WERI-Rb-1 (cell line): ENCODE results near the gene VAPA.

Experiments used
- DNase-seq: peaks from one replicate; pipeline ENCODE4 v3.0.0-alpha.2; 2020
- H3K27ac ChIP-seq: fragments of 250-450 bp; sonication (Bioruptor Pico); 2 replicates; pipeline ENCODE4 v1.5.1; 2020; ENCODE audit warnings: mild to moderate bottlenecking, moderate library complexity
- H3K27me3 ChIP-seq: fragments of 250-450 bp; sonication (Bioruptor Pico); 2 replicates; pipeline ENCODE4 v1.5.1; 2021; ENCODE audit warnings: mild to moderate bottlenecking, low read depth, moderate library complexity; ENCODE audit not compliant: insufficient read depth, severe bottlenecking
- H3K36me3 ChIP-seq: fragments of 250-450 bp; sonication (Bioruptor Pico); 2 replicates; pipeline ENCODE4 v1.5.1; 2020; ENCODE audit warnings: mild to moderate bottlenecking, moderate library complexity
- H3K4me3 ChIP-seq: 2 replicates; pipeline ENCODE4 v1.5.1; 2011; ENCODE audit warnings: low read depth, mild to moderate bottlenecking, control low read depth, low read length
- H3K9me3 ChIP-seq: fragments of 250-450 bp; sonication (Bioruptor Pico); 2 replicates; pipeline ENCODE4 v1.5.1; 2021; ENCODE audit warnings: mild to moderate bottlenecking, moderate library complexity; ENCODE audit not compliant: severe bottlenecking
- TF ChIP-seq, protein P1 (sequence below): IDR thresholded peaks from 2 replicates; pipeline ENCODE4 v1.5.1; 2011; ENCODE audit warnings: low read depth, mild to moderate bottlenecking, control low read depth, inconsistent platforms, low read length

Gene VAPA

DNA sequence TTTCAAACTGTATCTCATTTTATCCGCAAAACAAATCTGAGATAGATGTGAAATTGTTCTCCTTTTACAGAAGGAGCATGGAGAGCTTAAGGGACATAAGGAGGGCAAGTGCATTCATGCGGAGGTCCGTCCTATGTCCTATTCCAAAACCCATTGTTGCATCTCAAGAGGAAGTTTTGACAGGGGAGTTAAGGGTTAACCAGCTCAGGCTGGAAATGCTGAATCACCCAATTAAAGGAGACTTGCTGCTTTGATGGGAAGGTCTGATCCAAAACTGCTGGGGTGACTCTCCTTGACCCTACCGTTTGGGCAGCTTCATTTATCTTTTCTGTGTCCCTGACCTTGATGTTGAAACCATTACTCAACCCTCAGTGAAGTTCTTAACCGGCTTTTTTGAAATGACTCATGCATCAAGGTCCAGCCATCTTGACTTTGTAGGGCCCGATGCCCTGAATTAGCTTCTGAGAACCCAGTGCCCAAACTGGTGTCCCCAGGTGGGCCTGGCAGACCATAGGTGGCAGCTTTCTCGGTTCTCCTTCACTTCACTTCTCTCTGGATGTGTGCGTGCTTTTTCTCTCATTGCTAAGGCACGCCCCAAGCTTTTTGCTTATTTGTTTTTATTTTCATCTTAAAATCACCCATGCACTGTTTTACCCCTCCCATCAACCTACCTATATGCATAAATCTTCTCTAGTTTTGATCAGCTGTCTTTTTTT, 43.9 kb upstream of the VAPA start:
- Histone ChIP-seq H3K27me3 (no peaks in the 10 kb centered on the region), H3K27ac (no peak overlapping the region), H3K36me3 (no peaks in the 10 kb centered on the region), H3K9me3 (no peaks in the 10 kb centered on the region), H3K4me3 (no peak overlapping the region)
- TF ChIP-seq, protein P1, sequence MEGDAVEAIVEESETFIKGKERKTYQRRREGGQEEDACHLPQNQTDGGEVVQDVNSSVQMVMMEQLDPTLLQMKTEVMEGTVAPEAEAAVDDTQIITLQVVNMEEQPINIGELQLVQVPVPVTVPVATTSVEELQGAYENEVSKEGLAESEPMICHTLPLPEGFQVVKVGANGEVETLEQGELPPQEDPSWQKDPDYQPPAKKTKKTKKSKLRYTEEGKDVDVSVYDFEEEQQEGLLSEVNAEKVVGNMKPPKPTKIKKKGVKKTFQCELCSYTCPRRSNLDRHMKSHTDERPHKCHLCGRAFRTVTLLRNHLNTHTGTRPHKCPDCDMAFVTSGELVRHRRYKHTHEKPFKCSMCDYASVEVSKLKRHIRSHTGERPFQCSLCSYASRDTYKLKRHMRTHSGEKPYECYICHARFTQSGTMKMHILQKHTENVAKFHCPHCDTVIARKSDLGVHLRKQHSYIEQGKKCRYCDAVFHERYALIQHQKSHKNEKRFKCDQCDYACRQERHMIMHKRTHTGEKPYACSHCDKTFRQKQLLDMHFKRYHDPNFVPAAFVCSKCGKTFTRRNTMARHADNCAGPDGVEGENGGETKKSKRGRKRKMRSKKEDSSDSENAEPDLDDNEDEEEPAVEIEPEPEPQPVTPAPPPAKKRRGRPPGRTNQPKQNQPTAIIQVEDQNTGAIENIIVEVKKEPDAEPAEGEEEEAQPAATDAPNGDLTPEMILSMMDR, result no peak
- DNase-seq, result no peak

- DNase-seq, result no peak
- Histone ChIP-seq H3K9me3 (no peaks in the 10 kb centered on the region), H3K4me3 (no peak overlapping the region), H3K27me3 (no peaks in the 10 kb centered on the region), H3K36me3 (no peaks in the 10 kb centered on the region), H3K27ac (no peak overlapping the region)
- TF ChIP-seq, protein P1, result no peak
Observed at GRCh38 chr18:9870431-9871008, 43.3 kb upstream of the VAPA start.

DNA sequence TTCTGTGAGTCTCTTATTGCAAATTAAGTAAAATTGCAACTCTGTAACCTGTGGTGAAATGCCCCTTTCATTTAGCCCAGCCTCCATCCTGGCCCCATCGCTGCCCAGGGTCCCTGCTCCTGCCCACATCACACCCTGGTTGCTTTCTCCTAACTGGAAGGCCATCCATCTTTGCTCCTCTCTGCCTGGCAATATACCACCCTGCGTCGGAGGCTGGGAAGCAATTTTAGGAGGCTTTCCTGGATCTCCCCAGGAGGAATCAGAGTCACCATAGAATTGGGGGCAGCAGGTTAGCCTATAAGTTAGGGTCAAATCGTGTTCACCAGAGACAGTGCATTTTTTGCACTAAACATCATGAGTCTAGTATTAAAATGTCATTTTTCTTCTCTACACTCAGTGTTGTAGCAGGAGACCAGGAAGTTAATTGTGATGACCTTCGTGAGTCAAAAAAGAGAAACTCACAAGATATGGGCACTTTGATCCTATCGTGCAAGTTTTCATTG, 42.5 kb upstream of the VAPA start:
- no peaks in the 10 kb centered on the region for H3K36me3 ChIP-seq
- no peaks in the 10 kb centered on the region for H3K27me3 ChIP-seq
- no peak for DNase-seq
- H3K4me3 ChIP-seq, result no peak overlapping the region
- TF ChIP-seq, protein P1, result no peak
- H3K27ac ChIP-seq, result no peak overlapping the region
- no peaks in the 10 kb centered on the region for H3K9me3 ChIP-seq

GRCh38 chr18:9872823-9873222, 41.0 kb upstream of the VAPA start:
- Histone ChIP-seq H3K4me3 (no peak overlapping the region), H3K27ac (no peak overlapping the region), H3K36me3 (no peaks in the 10 kb centered on the region), H3K27me3 (no peaks in the 10 kb centered on the region), H3K9me3 (no peaks in the 10 kb centered on the region)
- TF ChIP-seq, protein P1, result no peak
- DNase-seq, result no peak

DNA sequence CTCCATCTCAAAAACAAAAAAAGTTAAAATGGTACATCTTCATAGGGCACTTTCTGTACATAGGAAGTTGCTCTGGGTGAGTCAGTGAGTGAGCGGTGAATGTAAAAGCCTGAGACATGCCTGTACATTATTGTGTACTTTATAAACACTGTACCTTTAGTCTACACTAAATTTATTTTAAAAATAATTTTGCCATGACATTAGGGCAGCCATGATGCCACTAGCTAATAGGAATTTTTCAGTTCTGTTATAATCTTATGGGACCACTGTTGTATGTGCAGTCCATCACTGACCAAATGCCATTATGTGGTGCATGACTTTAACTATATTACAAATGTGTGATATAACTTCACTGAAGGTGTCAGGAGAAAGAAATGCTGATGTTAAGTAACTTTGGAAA, 39.1 kb upstream of the VAPA start:
- H3K9me3 ChIP-seq, result no peaks in the 10 kb centered on the region
- TF ChIP-seq, protein P1, result no peak
- H3K27me3 ChIP-seq, result no peaks in the 10 kb centered on the region
- no peak overlapping the region for H3K27ac ChIP-seq
- H3K36me3 ChIP-seq, result no peaks in the 10 kb centered on the region
- DNase-seq, result no peak
- H3K4me3 ChIP-seq, result no peak overlapping the region
